Mesothelial cell of epicardium (in vitro differentiated cells): Measurements from ENCODE around the gene PSTPIP1. TPM values are rescaled to one million over a fixed set of nuclear protein-coding genes. Genes with fewer than 3 reads are reported as not detected.

Source experiments
- DNase-seq, 2 experiments: peaks; one replicate each; pipeline ENCODE4 v3.0.0; 2021; ENCODE audit warnings: low spot score in 2 of 2; ENCODE audit not compliant: unreplicated experiment in 2 of 2
- H3K27ac Mint-ChIP-seq: 2 replicates; pipeline ENCODE4 v1.8.0; 2021; ENCODE audit warnings: mixed read lengths
- H3K27me3 Mint-ChIP-seq: 2 replicates; pipeline ENCODE4 v1.8.0; 2021; ENCODE audit warnings: low read depth, mixed read lengths
- H3K36me3 Mint-ChIP-seq: 2 replicates; pipeline ENCODE4 v1.8.0; 2021; ENCODE audit warnings: mixed read lengths
- H3K4me1 Mint-ChIP-seq: 2 replicates; pipeline ENCODE4 v1.8.0; 2021; ENCODE audit warnings: mixed read lengths
- H3K4me3 Mint-ChIP-seq: 2 replicates; pipeline ENCODE4 v1.8.0; 2021; ENCODE audit warnings: mild to moderate bottlenecking, moderate library complexity, mixed read lengths
- H3K9me3 Mint-ChIP-seq: 2 replicates; pipeline ENCODE4 v1.8.0; 2021; ENCODE audit warnings: mixed read lengths
- CTCF ChIP-seq: fragments of 200-600 bp; sonication (generic); IDR thresholded peaks from one replicate; pipeline ENCODE4 v1.5.0; 2021; ENCODE audit warnings: antibody characterized with exemption; ENCODE audit not compliant: unreplicated experiment
- total RNA-seq: library from RNA; stranded (reverse); gene quantifications from 3 replicates; pipeline ENCODE4 v1.2.1, GENCODE V29; 2021

Gene PSTPIP1
- total RNA-seq, 1 donor from 2014 or later, result not detected

GRCh38 chr15:77039848-77040247 is 44.9 kb downstream of the PSTPIP1 start:
- no peaks in the 10 kb centered on the region for H3K4me1 Mint-ChIP-seq
- no peaks in the 10 kb centered on the region for H3K9me3 Mint-ChIP-seq
- DNase-seq, result no peak
- peaks cover 38% of the 10 kb centered on the region for H3K36me3 Mint-ChIP-seq
- TF ChIP-seq CTCF, result no peak
- H3K4me3 Mint-ChIP-seq, result no peak overlapping the region
- H3K27ac Mint-ChIP-seq, result no peak overlapping the region
- no peaks in the 10 kb centered on the region for H3K27me3 Mint-ChIP-seq

- H3K9me3 Mint-ChIP-seq, result no peaks in the 10 kb centered on the region
- peak overlapping the region; percentile 79 for H3K27ac Mint-ChIP-seq
- H3K4me3 Mint-ChIP-seq, result no peak overlapping the region
- no peaks in the 10 kb centered on the region for H3K4me1 Mint-ChIP-seq
- H3K36me3 Mint-ChIP-seq, result peaks cover 47% of the 10 kb centered on the region
- no peak for TF ChIP-seq CTCF
- no peaks in the 10 kb centered on the region for H3K27me3 Mint-ChIP-seq
- no peak for DNase-seq
Measured at GRCh38 chr15:77040673-77041072, 45.7 kb downstream of the PSTPIP1 start.

- TF ChIP-seq CTCF, result no peak
- H3K36me3 Mint-ChIP-seq, result peaks cover 49% of the 10 kb centered on the region
- no peak overlapping the region for H3K27ac Mint-ChIP-seq
- no peaks in the 10 kb centered on the region for H3K4me1 Mint-ChIP-seq
- no peak overlapping the region for H3K4me3 Mint-ChIP-seq
- H3K27me3 Mint-ChIP-seq, result no peaks in the 10 kb centered on the region
- no peaks in the 10 kb centered on the region for H3K9me3 Mint-ChIP-seq
- DNase-seq, result no peak
Measured at GRCh38 chr15:77042245-77042919, 47.5 kb downstream of the PSTPIP1 start.

- no peaks in the 10 kb centered on the region for H3K4me1 Mint-ChIP-seq
- H3K27ac Mint-ChIP-seq, result peak overlapping the region; percentile 2
- H3K9me3 Mint-ChIP-seq, result no peaks in the 10 kb centered on the region
- no peaks in the 10 kb centered on the region for H3K27me3 Mint-ChIP-seq
- no peak for DNase-seq
- H3K36me3 Mint-ChIP-seq, result peaks cover 52% of the 10 kb centered on the region
- no peak overlapping the region for H3K4me3 Mint-ChIP-seq
- no peak for TF ChIP-seq CTCF
Measured at GRCh38 chr15:77042955-77043920, 48.3 kb downstream of the PSTPIP1 start.

GRCh38 chr15:77044228-77045042 is 49.5 kb downstream of the PSTPIP1 start:
- Mint-ChIP-seq H3K4me3 (no peak overlapping the region), H3K27ac (no peak overlapping the region), H3K36me3 (peaks cover 57% of the 10 kb centered on the region), H3K9me3 (no peaks in the 10 kb centered on the region), H3K27me3 (no peaks in the 10 kb centered on the region), H3K4me1 (peaks cover 2% of the 10 kb centered on the region)
- DNase-seq, result no peak
- TF ChIP-seq CTCF, result no peak
